Lower leg skin (tissue), 3 donors: ENCODE measurements around the gene AP1M1.

ENCODE experiments used
- POLR2A ChIP-seq, 2 donors: fragments of 450-650 bp; IDR thresholded peaks; one replicate each; pipeline ENCODE4 v1.6.1; 2016 to 2017; ENCODE audit warnings: antibody characterized with exemption in 2 of 2, mild to moderate bottlenecking in 1 of 2, moderate library complexity in 1 of 2
- TF ChIP-seq, protein P1 (sequence below), 3 donors: fragments of 450-650 bp; IDR thresholded peaks; one replicate each; pipeline ENCODE4 v1.5.1; 2016; ENCODE audit warnings: antibody characterized with exemption in 3 of 3, mild to moderate bottlenecking in 3 of 3, moderate library complexity in 2 of 3

DNA sequence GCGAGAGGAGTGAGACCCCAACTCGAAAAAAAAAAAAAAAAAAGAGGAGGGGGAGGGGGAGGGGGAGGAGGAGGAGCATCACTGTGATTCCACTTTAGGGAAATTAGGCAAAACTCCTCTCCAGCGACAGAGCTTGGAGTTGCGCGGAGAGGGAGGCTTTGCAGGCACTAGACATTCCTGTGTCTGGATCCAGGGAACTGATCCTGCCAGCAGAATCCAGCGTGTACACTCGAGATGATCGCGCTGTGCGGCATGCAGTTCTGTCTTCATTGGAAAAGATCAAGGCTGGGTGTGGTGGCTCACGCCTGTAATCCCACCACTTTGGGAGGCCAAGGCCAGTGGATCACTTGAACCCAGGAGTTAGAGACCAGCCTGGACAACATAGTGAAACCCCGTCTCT lies 97.3 kb downstream of the AP1M1 start:
- TF ChIP-seq POLR2A (IDR thresholded peaks at IDR 0.05): no peak
- TF ChIP-seq, protein P1, sequence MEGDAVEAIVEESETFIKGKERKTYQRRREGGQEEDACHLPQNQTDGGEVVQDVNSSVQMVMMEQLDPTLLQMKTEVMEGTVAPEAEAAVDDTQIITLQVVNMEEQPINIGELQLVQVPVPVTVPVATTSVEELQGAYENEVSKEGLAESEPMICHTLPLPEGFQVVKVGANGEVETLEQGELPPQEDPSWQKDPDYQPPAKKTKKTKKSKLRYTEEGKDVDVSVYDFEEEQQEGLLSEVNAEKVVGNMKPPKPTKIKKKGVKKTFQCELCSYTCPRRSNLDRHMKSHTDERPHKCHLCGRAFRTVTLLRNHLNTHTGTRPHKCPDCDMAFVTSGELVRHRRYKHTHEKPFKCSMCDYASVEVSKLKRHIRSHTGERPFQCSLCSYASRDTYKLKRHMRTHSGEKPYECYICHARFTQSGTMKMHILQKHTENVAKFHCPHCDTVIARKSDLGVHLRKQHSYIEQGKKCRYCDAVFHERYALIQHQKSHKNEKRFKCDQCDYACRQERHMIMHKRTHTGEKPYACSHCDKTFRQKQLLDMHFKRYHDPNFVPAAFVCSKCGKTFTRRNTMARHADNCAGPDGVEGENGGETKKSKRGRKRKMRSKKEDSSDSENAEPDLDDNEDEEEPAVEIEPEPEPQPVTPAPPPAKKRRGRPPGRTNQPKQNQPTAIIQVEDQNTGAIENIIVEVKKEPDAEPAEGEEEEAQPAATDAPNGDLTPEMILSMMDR (IDR thresholded peaks at IDR 0.05): no peak
